ENCODE measurements around the gene HSPA13. TPM values are rescaled to one million over a fixed set of nuclear protein-coding genes. Genes with fewer than 3 reads are reported as not detected.

The HSPA13 gene
- total and polyA plus RNA-seq, 2 donors (not counting 3 experiments of a cell fraction or from before 2014, with no cell fraction given) = 11.5 to 40.4 TPM

DNA sequence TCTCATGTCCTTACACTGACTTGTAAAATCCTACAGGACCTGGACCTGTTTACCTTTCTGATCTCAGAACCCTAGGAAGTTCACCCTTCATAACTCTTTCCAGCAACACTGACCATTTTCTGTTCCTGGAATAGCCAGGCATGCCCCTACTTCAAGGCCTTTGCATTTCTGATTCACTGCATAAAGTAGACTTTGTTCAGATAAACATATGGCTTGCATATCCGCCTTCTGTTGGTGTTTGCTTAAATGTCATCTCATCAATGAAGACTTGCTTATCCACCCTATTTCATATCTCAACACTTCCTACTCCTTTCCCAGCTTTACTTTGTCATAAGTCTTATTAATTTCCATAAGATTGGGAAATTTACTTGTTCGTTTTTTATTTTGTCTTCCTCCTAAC lies 57.4 kb downstream of the HSPA13 start:
- intact Hi-C loops (cut with micrococcal nuclease) (no loop called here), dilution Hi-C loops (cut with MboI; ENCODE audit: extremely low pct_ligation_motif_present, low sequenced_read_pairs) (no loop called here)
- FAIRE-seq (no peak), DNase-seq (ENCODE audit: low read depth, low spot score) (no peak)
- no peak overlapping the region for H3K4me3 ChIP-seq (replicated peaks in 1 of 3; ENCODE audit: insufficient read depth in 1 of 3, low read depth in 1 of 3, low read length in 3 of 3)
- no peaks in the 10 kb centered on the region for H3K4me1 ChIP-seq (ENCODE audit: control insufficient read depth, extremely low read depth, insufficient read depth, low read length)
- no peaks in the 10 kb centered on the region for H3K36me3 ChIP-seq (ENCODE audit: control insufficient read depth in 2 of 2, extremely low read depth in 1 of 2, insufficient read depth in 2 of 2, low read length in 2 of 2)
- H3K4me2 ChIP-seq (ENCODE audit: insufficient read depth, low read length) = no peak overlapping the region
- H3K79me2 ChIP-seq (ENCODE audit: control insufficient read depth, insufficient read depth, low read length) = no peaks in the 10 kb centered on the region
- no peaks in the 10 kb centered on the region for H3K9me1 ChIP-seq (replicated peaks; ENCODE audit: control insufficient read depth, extremely low read depth, insufficient read depth, low read length)
- H3K27me3 ChIP-seq (ENCODE audit: control insufficient read depth in 2 of 2, insufficient read depth in 2 of 2, low read length in 2 of 2) = no peaks in the 10 kb centered on the region
- H3K9me3 ChIP-seq (replicated peaks; ENCODE audit: control insufficient read depth, insufficient read depth, low read length) = no peaks in the 10 kb centered on the region
- H2AFZ ChIP-seq (ENCODE audit: low read depth, low read length) = no peak overlapping the region
- no peaks in the 10 kb centered on the region for H4K20me1 ChIP-seq (replicated peaks; ENCODE audit: control insufficient read depth, extremely low read depth, insufficient read depth, low read length)
- POLR2A ChIA-PET = no interaction called here
- CTCF ChIA-PET = no interaction called here
- H3K9ac ChIP-seq (replicated peaks; ENCODE audit: extremely low read depth, insufficient read depth, low read length) = no peak overlapping the region
- TF ChIP-seq, protein P1, sequence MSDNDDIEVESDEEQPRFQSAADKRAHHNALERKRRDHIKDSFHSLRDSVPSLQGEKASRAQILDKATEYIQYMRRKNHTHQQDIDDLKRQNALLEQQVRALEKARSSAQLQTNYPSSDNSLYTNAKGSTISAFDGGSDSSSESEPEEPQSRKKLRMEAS (IDR thresholded peaks at IDR 0.05; ENCODE audit: insufficient read depth, insufficient read length) = no peak
- TF ChIP-seq EZH2 (IDR thresholded peaks at IDR 0.05; ENCODE audit: borderline replicate concordance, low read depth, low read length, severe bottlenecking) = no peak
- TF ChIP-seq POLR2AphosphoS5 (IDR thresholded peaks at IDR 0.05; ENCODE audit: insufficient read depth, low read depth, low read length) = no peak
- TF ChIP-seq MYC (IDR thresholded peaks at IDR 0.05; ENCODE audit: low read depth, low read length) = no peak
- TF ChIP-seq FOS (IDR thresholded peaks at IDR 0.05; ENCODE audit: borderline replicate concordance, insufficient read depth, low read length) = no peak
- TF ChIP-seq JUN (IDR thresholded peaks at IDR 0.05; ENCODE audit: borderline replicate concordance, insufficient read depth, insufficient read length, low read depth) = no peak
- no TSS peak for BruUV-seq (replicated peaks)
- no peak overlapping the region for H3K27ac ChIP-seq (ENCODE audit: insufficient read depth, low read depth, low read length)

Other genes starting within 250 kb of the HSPA13 start
- gene LIPI, start 172.2 kb downstream of the HSPA13 start, total RNA-seq = not detected in 2 replicates
- not detected in 2 replicates for gene LIPI, start 172.2 kb downstream of the HSPA13 start, polyA plus RNA-seq
- not detected in 2 replicates for gene RBM11, start 167.0 kb downstream of the HSPA13 start, total RNA-seq
- not detected in 2 replicates for gene RBM11, start 167.0 kb downstream of the HSPA13 start, polyA plus RNA-seq
- gene SAMSN1, start 163.2 kb upstream of the HSPA13 start, total RNA-seq = 5.3 and 8.0 TPM in 2 replicates
- 1.5 and 2.5 TPM in 2 replicates for gene SAMSN1, start 163.2 kb upstream of the HSPA13 start, polyA plus RNA-seq